Measurements from ENCODE around the gene TOGARAM2. TPM values are rescaled to one million over a fixed set of nuclear protein-coding genes. Genes with fewer than 3 reads are reported as not detected.
"Not testable (repeated sequence)": the region's sequence is repeated elsewhere in the genome, so short reads cannot be mapped to it uniquely, and the experiment has no call there.

The TOGARAM2 gene
- total and polyA plus RNA-seq, 10 donors: 3.0 to 19.9 (median 8.6) TPM

GRCh38 chr2:28976584-28976983, 4.5 kb upstream of the TOGARAM2 start:
- no peaks in the 10 kb centered on the region for H3K36me3 ChIP-seq
- DNase-seq: no peak
- H3K4me1 ChIP-seq: no peaks in the 10 kb centered on the region
- no peaks in the 10 kb centered on the region for H3K9me3 ChIP-seq
- TF ChIP-seq POLR2AphosphoS5 (IDR thresholded peaks at IDR 0.05) (no peak), CTCF (IDR thresholded peaks at IDR 0.05 in 8 of 11, conservative IDR thresholded peaks at IDR 0.05 in 3 of 11) (no peak), POLR2A (IDR thresholded peaks at IDR 0.05) (no peak)
- no peaks in the 10 kb centered on the region for H3K27me3 ChIP-seq (replicated peaks in 1 of 7)
- no peak overlapping the region for H3K27ac ChIP-seq
- H3K4me3 ChIP-seq: no peak overlapping the region
- 73 to 79% (median 76%) methylated on average over 3 of the region's 3 CpGs for WGBS, 5 donors
- intact Hi-C loops (cut with DNase I; ENCODE audit: low total_unique reads): no loop called here

- DNase-seq: no peak
- WGBS, 5 donors: 79 to 92% (median 85%) methylated on average over 7 to 10 of the region's 10 CpGs
- Histone ChIP-seq H3K36me3 (no peaks in the 10 kb centered on the region), H3K4me3 (no peak overlapping the region), H3K27me3 (replicated peaks in 1 of 7) (no peaks in the 10 kb centered on the region), H3K9me3 (no peaks in the 10 kb centered on the region), H3K27ac (no peak overlapping the region), H3K4me1 (no peaks in the 10 kb centered on the region)
- intact Hi-C loops (cut with DNase I; ENCODE audit: low total_unique reads): no loop called here
- TF ChIP-seq POLR2AphosphoS5 (IDR thresholded peaks at IDR 0.05): no peak
- no peak for TF ChIP-seq CTCF (IDR thresholded peaks at IDR 0.05 in 8 of 11, conservative IDR thresholded peaks at IDR 0.05 in 3 of 11)
- TF ChIP-seq POLR2A (IDR thresholded peaks at IDR 0.05): no peak
These were observed 3.8 kb upstream of the TOGARAM2 start for GRCh38 chr2:28977176-28977875.

GRCh38 chr2:28978001-28978400, 3.1 kb upstream of the TOGARAM2 start:
- 84 to 97% (median 89%) methylated on average over 8 of the region's 8 CpGs for WGBS, 5 donors
- DNase-seq; H3K9me3 ChIP-seq; H3K4me1 ChIP-seq; intact Hi-C loops (cut with DNase I; ENCODE audit: low total_unique reads); H3K4me3 ChIP-seq; H3K27ac ChIP-seq; H3K27me3 ChIP-seq (replicated peaks in 1 of 7); H3K36me3 ChIP-seq: not testable (repeated sequence)

DNA sequence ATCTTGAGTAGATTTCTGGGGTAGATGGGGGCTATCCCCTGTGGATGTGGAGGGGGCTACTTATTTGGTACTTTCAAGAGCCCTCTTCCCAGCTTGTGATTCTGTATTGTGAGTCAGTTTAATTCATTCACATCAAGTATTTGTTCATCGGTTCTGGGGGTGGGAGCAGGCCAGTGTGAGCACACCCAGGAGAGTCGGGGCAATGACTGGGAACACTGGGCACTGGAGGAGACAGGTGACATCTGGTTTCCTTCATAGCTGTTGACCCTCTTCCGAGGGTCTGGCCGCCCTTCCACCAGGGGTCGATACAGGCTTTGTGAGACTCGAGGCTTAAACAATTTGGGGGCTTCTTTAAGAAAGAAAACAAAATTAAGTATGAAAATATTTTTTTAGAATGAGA, 2.5 kb upstream of the TOGARAM2 start:
- TF ChIP-seq CTCF (IDR thresholded peaks at IDR 0.05 in 8 of 11, conservative IDR thresholded peaks at IDR 0.05 in 3 of 11): no peak
- no peak for TF ChIP-seq POLR2AphosphoS5 (IDR thresholded peaks at IDR 0.05)
- no peak for TF ChIP-seq POLR2A (IDR thresholded peaks at IDR 0.05)
- no peaks in the 10 kb centered on the region for H3K36me3 ChIP-seq
- H3K27ac ChIP-seq: no peak overlapping the region
- H3K4me1 ChIP-seq: no peaks in the 10 kb centered on the region
- intact Hi-C loops (cut with DNase I; ENCODE audit: low total_unique reads): no loop called here
- no peak overlapping the region for H3K4me3 ChIP-seq
- no peak for DNase-seq
- H3K9me3 ChIP-seq: no peaks in the 10 kb centered on the region
- WGBS, 5 donors: 61 to 85% (median 80%) methylated on average over 6 of the region's 6 CpGs
- no peaks in the 10 kb centered on the region for H3K27me3 ChIP-seq (replicated peaks in 1 of 7)
